HG03469 (cell line): ENCODE measurements around the gene PARVG.

ENCODE experiments used
- ATAC-seq: cut with Tn5 transposase; IDR thresholded peaks from one replicate; pipeline ENCODE4 v1.9.1; 2021; ENCODE audit warnings: mild to moderate bottlenecking, moderate library complexity, moderate number of reproducible peaks; ENCODE audit not compliant: unreplicated experiment

PARVG gene

GRCh38 chr22:44179196-44179988 is 1.3 kb upstream of the PARVG start:
- ATAC-seq: no peak

GRCh38 chr22:44179989-44180705 is 578 bp upstream of the PARVG start:
- no peak for ATAC-seq

DNA sequence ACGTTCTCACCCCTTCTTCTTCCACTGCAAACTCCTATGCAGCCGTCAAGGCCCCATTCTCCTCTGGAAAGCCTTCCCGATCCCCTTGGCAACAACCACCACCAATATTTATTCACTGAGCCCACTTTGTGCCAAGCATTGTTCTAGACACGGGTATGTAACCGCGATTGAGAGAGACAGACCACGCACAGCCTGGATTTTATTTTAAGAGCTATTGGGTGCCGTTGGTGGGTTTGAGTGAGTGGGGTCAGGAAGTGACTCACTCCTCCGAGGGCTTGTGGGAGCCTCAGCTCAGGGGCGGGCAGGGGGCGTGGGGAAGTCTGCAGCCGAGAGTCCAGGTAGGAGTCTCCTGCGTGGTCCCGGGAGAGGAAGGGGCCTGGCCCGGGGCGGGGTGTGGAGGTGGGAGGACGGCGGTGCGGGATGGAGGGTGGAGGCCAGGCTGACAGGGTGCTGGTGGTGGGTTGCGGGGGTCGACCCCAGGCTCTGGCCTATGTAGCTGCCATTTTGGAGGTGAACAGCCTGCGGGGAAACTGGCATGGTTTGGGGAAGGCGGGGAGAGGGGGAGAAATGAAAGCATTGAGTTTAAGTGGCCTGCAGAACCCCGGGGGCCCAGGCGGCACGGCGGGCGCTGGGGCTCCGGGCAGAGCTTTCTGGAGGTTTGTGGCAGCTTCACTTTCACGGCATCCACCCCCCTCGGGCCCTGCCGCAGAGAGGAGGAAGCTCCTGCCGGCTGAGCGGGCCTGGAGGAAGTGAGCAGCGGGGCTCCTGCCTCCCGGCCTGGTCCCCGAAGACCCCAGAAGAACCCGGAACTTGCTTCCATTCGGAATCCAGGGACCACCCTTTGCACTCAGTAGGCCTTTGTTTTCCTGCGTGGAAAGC is 547 bp downstream of the PARVG start:
- ATAC-seq: no peak

GRCh38 chr22:44181912-44182587 is 1.3 kb downstream of the PARVG start:
- no peak for ATAC-seq

DNA sequence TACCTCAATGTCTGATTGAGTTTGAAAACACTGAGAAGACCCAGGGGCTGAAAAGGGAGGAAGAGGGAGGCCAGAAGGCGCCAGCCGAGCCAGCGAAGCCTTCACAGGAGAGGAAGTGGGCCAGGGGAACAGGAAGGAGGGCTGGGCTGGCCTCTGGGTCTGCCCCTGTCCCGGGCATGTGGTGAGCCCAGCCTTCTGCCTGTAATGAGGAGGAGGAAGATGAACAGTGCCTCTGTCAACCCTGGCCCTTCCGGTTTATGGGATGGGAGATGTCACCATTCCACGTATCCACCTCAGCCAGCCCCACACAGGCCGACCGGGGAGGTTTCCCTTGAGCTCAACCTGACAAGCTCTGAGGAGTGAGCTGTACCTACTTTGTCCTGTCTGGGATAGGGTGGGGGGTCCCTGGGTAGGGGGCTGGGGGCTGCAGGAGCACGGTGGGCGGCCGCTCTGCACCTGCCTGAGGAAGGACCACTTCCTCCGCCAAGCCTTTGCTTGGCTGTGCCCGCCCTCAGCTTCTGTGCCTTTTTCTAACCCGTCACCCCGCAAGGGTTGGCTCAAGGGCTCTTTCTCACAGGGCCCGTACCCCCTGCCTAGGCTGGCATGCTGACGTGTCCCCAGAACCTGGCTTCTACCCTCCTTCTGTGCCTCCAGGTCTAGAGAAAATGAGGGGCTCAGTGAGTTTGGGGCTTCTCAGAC is 2.0 kb downstream of the PARVG start:
- ATAC-seq: no peak

DNA sequence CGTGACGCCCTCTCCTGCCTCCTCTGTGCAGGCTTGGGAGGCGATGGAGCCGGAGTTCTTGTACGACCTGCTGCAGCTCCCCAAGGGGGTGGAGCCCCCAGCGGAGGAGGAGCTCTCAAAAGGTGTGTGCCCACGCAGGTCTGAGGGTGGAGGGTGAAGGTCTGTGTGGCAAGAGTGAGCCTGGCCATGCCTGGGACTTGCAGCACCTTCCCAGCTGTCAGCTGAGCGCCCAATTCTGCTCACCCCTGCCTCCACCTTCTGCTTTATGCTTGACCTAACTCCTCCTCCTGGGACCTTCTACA is 2.5 kb downstream of the PARVG start:
- no peak for ATAC-seq

GRCh38 chr22:44184006-44184405 is 3.3 kb downstream of the PARVG start:
- no peak for ATAC-seq

DNA sequence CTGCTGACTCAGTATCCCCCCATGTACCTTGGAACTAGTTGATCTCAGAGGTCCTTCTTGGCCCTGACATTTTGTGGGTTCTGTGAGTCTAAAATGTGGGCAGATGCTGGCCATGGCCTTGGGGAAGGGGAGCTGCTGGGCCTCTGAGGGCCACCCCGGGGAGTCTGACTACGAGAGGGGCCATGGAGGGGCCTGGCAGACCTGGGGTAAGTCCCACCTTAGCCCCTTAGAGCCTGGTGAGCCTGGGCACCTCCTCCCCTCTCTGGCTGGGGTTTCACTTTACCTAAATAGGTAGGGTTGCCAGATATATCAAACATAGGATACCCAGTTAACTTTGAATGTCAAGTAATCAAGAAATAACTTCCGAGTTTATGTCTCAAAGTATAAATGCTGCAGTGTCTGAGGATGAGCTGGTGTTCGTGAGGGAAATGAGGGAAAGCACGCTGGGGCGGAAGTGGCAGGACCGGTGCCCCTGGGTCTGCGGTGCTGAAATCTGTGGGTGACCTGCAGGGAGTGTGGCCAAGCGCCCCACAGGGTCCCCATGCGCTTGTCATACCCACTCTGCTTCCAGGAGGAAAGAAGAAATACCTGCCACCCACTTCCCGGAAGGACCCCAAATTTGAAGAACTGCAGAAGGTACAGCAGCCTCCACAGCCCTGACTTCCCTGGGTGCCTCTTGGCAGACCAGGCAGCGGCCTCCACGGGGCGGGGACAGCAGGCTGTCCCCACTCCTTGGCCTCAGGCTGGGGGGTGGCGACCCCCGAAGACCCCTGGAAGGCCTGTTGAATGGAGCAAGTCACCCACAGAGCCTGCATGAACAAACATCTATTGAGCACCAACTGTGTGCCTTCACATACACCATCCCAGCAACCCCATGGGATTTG is 4.8 kb downstream of the PARVG start:
- no peak for ATAC-seq

DNA sequence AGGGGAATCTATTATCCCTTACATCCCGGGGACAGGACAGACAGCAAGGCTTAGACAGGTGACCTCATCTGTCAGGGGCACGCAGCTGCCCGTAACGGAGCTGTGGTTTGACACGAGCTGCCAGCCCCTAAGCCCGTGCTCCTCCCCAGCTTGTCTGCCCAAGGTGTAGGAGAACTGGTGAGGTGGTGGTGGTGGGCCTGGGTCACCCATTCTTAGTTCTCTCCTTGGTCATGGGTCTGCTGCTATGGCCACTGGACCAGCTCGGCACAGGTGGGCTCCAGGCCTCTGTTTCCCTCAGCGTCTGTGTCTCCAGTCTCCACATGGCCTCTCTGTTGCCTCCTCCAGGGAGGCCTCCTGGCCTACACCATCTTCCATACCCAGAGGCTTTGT is 5.4 kb downstream of the PARVG start:
- no peak for ATAC-seq

- no peak for ATAC-seq
Measured at GRCh38 chr22:44186737-44187136, 6.0 kb downstream of the PARVG start.

- no peak for ATAC-seq
Measured at GRCh38 chr22:44187652-44188230, 7.0 kb downstream of the PARVG start.

- no peak for ATAC-seq
Measured at GRCh38 chr22:44188316-44188715, 7.6 kb downstream of the PARVG start.

DNA sequence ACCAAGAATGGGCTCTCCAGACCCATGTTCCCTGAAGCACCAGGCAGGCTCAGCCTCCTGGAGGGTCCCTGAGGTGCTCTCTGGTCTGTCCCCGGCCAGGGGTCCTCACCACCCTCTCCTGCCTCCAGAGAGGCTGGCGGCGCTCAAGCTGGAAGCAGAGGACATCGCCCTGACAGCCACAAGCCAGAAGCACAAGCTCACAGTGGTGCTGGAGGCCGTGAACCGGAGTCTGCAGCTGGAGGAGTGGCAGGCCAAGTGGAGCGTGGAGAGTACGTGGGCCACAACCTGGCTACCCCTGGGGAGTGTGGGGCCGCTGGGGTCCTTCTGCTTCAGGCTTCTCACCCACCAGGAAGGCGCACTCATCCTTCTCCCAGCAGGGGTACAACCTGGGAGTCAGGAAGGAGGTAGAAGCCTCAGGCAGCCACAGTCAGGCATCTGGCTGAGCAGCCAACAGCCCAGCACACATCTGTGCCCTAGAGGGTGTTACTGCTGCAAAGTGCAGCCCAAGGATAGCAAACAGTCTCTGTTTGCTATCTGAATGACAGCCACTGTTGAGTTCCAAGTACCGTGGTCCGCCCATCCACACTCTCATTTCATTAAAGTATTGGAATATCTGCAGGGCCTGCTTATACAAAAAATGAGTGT is 8.4 kb downstream of the PARVG start:
- no peak for ATAC-seq

- ATAC-seq: no peak
Measured at GRCh38 chr22:44190381-44190976, 9.8 kb downstream of the PARVG start.

DNA sequence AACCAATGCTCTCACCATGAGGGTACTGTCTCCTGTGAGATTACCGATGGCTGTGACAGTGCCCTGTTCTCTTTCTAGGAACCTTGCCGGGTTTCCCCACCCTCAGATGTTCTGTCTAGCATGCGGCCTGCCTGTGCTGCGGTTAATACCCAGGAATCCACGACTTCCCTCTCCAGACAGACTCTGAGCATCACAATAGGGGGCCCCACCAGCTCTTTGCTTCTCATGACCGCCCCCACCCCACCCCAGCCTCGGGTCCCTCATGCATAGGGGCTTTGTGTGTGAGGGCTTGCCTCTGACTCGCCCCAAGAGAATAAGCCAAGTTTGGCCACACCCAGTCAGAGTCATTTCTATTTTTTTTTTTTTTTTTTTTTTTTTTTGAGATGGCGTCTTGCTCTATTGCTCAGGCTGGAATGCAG is 10.3 kb downstream of the PARVG start:
- ATAC-seq: no peak

- ATAC-seq: no peak
Measured at GRCh38 chr22:44192098-44192815, 11.5 kb downstream of the PARVG start.

DNA sequence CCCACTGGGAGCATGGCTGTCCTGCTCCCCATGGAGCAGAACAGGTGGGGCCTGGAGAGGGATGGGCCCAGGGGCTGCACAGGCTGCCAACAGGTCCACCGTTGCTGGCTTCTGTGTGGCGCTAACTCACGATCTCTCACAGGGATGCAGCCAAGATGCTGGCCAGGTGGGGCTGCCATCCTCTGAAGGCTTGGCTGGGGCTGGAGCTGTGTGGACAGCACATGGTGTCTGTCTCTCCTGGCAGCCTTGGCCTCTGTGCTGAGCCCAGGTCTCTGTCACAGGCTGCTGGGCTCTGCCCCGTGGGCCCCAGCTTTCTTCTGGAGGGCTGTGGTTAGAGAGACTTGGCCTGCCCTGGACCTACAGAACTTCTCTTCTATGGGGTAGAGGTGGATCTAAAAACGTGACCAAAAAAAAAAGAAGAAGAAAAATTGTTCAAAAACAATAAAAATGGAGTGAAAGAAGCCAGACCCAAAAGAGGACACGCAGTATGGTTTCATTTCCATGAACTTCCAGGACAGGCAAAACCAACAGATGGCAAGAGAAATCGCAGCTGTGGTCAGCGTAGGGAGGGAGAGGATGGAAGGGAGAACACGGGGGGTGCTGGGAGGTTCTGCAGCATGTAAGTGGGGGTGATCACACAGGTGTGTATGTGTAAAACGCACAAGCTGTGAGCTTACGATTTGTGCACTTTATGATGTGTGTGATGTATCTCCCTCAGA is 12.2 kb downstream of the PARVG start:
- no peak for ATAC-seq
